ENCODE results near the gene OSBP2. TPM values are rescaled to one million over a fixed set of nuclear protein-coding genes. Genes with fewer than 3 reads are reported as not detected.
A peak's percentile ranks its signal among the peaks of the same experiment; 100 is the strongest.

The OSBP2 gene
- total and polyA plus RNA-seq, 2 of the 13 experiments (the other 11 are each of a cell fraction or from before 2014, with no cell fraction given), result 5.0 to 7.7 TPM

GRCh38 chr22:30890686-30891442 is 196.2 kb downstream of the OSBP2 start (continued):
- TF ChIP-seq ZNF687 (CRISPR knock-in tag; IDR thresholded peaks at IDR 0.05) (peak; percentile 44), ZFAT (CRISPR knock-in tag; conservative IDR thresholded peaks at IDR 0.05) (no peak), ZNF768 (CRISPR knock-in tag; IDR thresholded peaks at IDR 0.05) (0 out of 2 replicates have a peak, but pooled peaks have one; percentile 49), CC2D1A (CRISPR knock-in tag; IDR thresholded peaks at IDR 0.05) (no peak), MIER2 (CRISPR knock-in tag; IDR thresholded peaks at IDR 0.05) (peak; percentile 28; the same call in 1 of the 2 replicates), HNF4G (IDR thresholded peaks at IDR 0.05; ENCODE audit: borderline replicate concordance, low read depth, low read length) (no peak), HNF4G (CRISPR knock-in tag; IDR thresholded peaks at IDR 0.05; ENCODE audit: borderline replicate concordance, low read depth) (peak; percentile 45; the same call in 1 of the 2 replicates), EHMT2 (IDR thresholded peaks at IDR 0.05; ENCODE audit: borderline replicate concordance, low read depth, low read length) (no peak), NR2F6 (IDR thresholded peaks at IDR 0.05) (no peak), NR2F6 (CRISPR knock-in tag; IDR thresholded peaks at IDR 0.05) (no peak), ZNF75D (CRISPR knock-in tag; IDR thresholded peaks at IDR 0.05; ENCODE audit: borderline replicate concordance) (no peak), PHF21A (CRISPR knock-in tag; IDR thresholded peaks at IDR 0.05) (no peak), ZNF567 (CRISPR knock-in tag; IDR thresholded peaks at IDR 0.05; ENCODE audit: borderline replicate concordance) (0 out of 2 replicates have a peak, but pooled peaks have one; percentile 39), ZNF451 (CRISPR knock-in tag; IDR thresholded peaks at IDR 0.05) (no peak), NFIC (IDR thresholded peaks at IDR 0.05; ENCODE audit: low read length) (no peak), ZNF468 (CRISPR knock-in tag; IDR thresholded peaks at IDR 0.05) (no peak), AHR (CRISPR knock-in tag; IDR thresholded peaks at IDR 0.05) (no peak), MZF1 (CRISPR knock-in tag; IDR thresholded peaks at IDR 0.05; ENCODE audit: borderline replicate concordance) (no peak), GATA4 (IDR thresholded peaks at IDR 0.05; ENCODE audit: borderline replicate concordance, low read depth) (no peak), AGO2 (optimal IDR thresholded peaks at IDR 0.05; ENCODE audit: low read depth, low read length) (peak; percentile 62), SNAPC2 (CRISPR knock-in tag; IDR thresholded peaks at IDR 0.05) (no peak), ZNF382 (CRISPR knock-in tag; IDR thresholded peaks at IDR 0.05; ENCODE audit: borderline replicate concordance) (no peak), NAIF1 (CRISPR knock-in tag; IDR thresholded peaks at IDR 0.05; ENCODE audit: borderline replicate concordance) (no peak)
- TF ChIP-seq, protein P1, sequence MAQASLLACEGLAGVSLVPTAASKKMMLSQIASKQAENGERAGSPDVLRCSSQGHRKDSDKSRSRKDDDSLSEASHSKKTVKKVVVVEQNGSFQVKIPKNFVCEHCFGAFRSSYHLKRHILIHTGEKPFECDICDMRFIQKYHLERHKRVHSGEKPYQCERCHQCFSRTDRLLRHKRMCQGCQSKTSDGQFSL (CRISPR knock-in tag; IDR thresholded peaks at IDR 0.05), result no peak
- TF ChIP-seq, protein P2, sequence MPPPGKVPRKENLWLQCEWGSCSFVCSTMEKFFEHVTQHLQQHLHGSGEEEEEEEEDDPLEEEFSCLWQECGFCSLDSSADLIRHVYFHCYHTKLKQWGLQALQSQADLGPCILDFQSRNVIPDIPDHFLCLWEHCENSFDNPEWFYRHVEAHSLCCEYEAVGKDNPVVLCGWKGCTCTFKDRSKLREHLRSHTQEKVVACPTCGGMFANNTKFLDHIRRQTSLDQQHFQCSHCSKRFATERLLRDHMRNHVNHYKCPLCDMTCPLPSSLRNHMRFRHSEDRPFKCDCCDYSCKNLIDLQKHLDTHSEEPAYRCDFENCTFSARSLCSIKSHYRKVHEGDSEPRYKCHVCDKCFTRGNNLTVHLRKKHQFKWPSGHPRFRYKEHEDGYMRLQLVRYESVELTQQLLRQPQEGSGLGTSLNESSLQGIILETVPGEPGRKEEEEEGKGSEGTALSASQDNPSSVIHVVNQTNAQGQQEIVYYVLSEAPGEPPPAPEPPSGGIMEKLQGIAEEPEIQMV (CRISPR knock-in tag; IDR thresholded peaks at IDR 0.05; ENCODE audit: low read depth), result no peak
- TF ChIP-seq, protein P3, sequence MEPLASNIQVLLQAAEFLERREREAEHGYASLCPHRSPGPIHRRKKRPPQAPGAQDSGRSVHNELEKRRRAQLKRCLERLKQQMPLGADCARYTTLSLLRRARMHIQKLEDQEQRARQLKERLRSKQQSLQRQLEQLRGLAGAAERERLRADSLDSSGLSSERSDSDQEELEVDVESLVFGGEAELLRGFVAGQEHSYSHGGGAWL (CRISPR knock-in tag; IDR thresholded peaks at IDR 0.05), result no peak
